ENCODE data around the gene MAZ. TPM values are rescaled to one million over a fixed set of nuclear protein-coding genes. Genes with fewer than 3 reads are reported as not detected.
"Not testable (repeated sequence)": the region's sequence is repeated elsewhere in the genome, so short reads cannot be mapped to it uniquely, and the experiment has no call there.

Gene MAZ
- polyA plus RNA-seq, 5 donors: 231 to 333 (median 262) TPM

DNA sequence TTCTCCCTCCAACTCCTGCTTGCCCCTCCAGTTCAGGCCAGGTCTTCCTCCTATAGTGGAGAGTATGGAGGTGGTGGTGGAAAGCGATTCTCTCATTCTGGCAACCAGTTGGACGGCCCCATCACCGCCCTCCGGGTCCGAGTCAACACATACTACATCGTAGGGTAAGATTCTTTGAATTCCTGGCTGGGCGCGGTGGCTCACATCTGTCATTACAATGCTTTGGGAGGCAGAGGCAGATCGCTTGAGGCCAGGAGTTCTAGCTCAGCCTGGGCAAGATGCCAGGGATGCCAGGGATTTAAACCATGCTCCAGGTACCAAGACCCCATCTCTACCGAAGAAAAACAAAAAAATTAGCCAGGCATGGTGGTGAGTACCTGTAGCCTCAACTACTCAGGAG, 26.9 kb upstream of the MAZ start:
- DNase-seq: no peak

- not testable (repeated sequence) for DNase-seq
Observed at GRCh38 chr16:29783094-29783953, 23.0 kb upstream of the MAZ start.

- no peak for DNase-seq
Observed at GRCh38 chr16:29784157-29784556, 22.2 kb upstream of the MAZ start.

DNA sequence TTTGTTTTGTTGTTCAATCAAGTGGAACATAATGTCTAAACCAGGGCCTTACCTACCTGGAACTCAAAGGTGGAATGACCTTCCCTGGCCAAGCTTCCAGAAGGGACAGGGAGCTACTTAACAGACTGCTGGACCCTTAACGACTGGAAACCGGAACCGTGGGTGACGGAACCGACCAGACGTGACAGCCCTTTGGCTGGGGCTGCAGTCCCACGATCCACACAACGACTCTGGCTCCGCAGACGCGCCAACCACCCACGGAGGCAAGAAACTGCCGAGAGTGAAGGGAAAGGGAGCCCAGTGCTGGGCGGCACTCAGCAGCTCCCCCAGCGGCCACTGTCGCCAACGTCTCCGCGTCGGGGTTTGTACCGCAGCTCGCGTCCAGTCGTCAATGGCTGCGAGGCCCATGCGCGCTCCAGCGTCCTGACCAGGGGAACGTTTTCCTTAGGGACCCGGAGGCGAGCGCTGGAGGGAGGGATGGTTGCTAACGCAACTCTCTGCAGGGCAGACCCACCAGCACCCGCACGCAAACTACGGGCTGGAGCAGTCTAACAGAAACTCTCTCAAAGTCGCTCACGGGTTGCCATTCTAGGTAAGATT, 21.3 kb upstream of the MAZ start:
- no peak for DNase-seq

- not testable (repeated sequence) for DNase-seq
Observed at GRCh38 chr16:29787155-29787554, 19.2 kb upstream of the MAZ start.

- no peak for DNase-seq
Observed at GRCh38 chr16:29789775-29790182, 16.6 kb upstream of the MAZ start.

- DNase-seq: peak; percentile 100
Observed at GRCh38 chr16:29790183-29790948, 16.0 kb upstream of the MAZ start, which contains the start of gene KIF22. KIF22 (plus strand) TSS chr16:29790751; CDS start chr16:29790760, 9 bp downstream.

- no peak for DNase-seq
Observed at GRCh38 chr16:29790949-29791844, 15.1 kb upstream of the MAZ start.

DNA sequence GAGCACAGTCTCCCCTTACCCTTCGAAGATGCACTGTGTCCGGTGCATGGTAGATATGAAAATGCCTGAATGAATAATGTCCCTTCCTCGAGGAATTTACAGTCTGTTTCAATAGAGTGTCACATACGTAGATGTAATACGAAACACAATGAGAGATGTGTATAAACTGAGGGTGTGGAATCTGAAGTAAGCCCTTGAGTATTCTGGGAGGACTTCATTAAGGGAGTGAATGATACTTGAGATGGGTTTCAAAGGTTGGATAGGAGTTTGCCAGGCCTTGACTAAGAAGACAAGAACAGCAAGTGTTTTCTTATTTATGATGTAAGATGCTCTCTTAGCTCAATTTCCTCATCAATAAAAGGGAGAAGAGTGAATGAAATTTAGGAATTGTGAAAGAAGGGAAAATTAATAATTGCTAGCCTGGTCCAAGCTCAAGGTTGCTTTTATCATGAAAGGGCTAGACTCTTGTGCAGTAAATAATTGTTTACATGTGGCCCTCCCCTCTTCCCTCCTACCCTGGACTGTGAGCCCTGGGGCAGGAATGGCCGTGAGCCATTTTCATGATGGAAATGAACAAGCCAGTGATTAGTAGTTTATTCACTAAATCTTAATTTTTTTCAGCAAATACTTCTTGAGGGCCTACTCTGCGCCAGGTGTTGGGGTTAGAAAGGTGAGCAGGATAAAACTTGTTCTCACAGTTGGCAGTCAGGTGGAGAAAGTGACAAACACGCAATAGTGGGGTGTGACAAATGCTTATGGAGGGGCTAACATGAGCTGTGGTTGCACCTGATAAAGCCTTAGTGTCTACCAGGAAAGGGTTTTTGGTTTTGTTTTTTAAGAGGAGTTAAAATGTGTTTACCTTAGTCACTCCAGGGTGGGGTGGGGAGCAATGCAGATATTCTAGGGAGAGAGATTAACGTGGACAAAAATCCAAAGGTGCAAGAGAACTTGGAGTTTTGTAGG, 14.2 kb upstream of the MAZ start:
- DNase-seq: no peak

DNA sequence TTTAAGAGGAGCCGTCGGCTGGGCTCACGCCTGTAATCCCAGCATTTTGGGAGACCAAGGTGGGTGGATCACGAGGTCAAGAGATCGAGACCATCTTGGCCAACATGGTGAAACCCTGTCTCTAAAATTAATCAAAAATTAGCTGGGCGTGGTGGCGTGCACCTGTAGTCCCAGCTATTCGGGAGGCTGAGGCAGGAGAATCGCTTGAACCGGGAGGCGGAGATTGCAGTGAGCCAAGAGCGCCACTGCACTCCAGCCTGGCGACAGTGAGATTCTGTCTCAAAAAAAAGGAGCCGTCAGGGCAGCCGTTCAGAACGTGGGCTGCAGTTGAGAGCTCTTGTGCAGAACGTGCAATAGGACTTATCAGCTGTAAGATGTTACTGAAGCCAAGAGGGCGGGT, 13.2 kb upstream of the MAZ start:
- DNase-seq: not testable (repeated sequence)

DNA sequence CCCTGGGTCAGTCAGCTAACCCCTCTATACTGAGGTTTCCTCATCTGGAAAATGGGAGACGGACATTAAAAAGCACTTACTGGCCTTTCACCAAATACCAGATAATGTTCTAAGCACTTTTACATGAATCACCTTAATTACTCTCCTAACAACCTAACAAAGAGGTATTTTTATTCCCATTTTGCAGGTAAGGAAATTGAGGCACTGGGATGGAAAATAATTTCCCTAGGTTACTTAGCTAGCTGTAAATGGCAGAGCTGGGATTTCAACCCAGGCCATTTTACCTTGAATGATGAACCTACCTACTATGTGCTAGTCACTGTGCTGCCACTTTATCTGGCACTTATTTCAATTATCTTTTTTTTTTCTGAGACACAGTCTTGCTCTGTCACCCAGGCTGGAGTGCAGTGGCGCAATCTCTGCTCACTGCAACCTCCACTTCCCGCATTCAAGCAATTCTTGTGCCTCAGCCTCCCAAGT, 12.1 kb upstream of the MAZ start:
- no peak for DNase-seq

DNA sequence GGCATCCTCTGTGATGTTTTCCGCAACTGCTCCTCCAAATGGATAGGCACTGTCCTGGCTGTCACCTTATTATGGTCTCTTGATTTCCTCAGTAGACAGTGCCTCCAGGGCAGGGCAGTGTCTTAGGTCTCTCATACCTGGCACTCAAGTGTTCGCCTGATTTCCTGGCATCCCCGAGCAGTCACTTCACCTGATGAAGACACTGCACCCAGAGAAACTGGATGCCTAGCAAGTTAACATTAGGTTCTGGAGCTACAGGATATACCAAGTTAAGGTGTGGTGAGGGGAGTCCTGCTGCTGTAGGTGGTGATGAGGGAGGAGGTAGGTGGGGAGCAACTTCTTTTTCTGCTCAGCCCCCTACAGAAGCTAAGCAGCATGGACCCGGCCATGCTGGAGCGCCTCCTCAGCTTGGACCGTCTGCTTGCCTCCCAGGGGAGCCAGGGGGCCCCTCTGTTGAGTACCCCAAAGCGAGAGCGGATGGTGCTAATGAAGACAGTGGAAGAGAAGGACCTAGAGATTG, 3.9 kb upstream of the MAZ start:
- DNase-seq: no peak

DNA sequence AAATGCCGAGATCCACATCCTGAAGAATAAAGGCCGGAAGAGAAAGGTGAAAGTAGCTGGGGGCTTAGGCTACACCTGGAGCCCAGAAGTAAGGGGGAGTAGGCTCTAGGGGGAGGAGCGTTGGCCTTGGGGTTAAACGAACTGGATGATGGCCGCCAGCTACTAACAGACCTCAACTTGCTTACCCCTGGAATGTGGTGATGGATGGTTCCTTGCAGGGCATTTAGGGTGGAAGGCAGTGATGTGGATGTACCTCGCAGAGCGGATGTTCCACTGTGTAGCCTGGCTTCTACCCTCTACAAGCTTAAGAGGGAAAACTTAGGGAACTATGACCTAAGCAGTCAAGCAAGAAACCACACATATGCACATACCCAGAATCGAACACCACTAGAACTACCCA, 2.3 kb upstream of the MAZ start:
- DNase-seq: no peak

DNA sequence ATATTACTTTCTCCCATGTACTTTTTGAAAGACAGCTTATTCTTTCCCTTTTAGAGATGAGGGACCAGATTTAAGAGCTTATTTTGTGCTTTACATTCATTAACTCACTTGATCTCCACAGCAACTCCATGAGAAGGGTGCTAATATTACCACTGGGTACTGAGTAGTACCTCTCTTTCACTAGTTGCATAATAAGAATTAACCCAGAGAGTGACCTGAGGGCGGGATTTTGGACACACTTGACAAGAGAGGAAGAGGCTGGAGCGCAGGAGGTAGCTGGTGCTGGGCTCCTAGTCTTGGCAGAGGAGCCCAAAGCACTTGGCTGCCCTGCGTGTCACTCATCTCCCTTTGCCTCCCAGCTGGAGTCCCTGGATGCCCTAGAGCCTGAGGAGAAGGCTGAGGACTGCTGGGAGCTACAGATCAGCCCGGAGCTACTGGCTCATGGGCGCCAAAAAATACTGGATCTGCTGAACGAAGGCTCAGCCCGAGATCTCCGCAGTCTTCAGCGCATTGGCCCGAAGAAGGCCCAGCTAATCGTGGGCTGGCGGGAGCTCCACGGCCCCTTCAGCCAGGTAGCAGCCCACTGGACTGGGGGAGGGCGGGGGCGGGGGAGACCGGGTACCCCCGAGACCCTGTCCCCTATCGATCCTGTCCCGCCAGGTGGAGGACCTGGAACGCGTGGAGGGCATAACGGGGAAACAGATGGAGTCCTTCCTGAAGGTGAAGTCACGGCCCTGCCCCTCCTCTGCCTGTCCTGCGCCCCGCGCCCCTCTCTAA, 1.7 kb upstream of the MAZ start:
- no peak for DNase-seq

GRCh38 chr16:29805232-29806098, 864 bp upstream of the MAZ start:
- peak; percentile 98 to 99 for DNase-seq

GRCh38 chr16:29806641-29807425, 504 bp downstream of the MAZ start:
- no peak for DNase-seq

Measured in right lung (tissue), 5 donors.